PC-3 (cell line): Measurements from ENCODE around the gene SLC25A21.

ENCODE experiments used
- CTCF ChIP-seq: fragments of 300-600 bp; sonication (generic); conservative IDR thresholded peaks from 2 replicates; pipeline ENCODE4 v1.5.1; 2017; ENCODE audit warnings: antibody characterized with exemption, low read depth, mild to moderate bottlenecking, low read length
- EZH2 ChIP-seq: fragments of 300-600 bp; sonication (generic); IDR thresholded peaks from one replicate; pipeline ENCODE4 v1.6.1; 2017; ENCODE audit warnings: antibody characterized with exemption, mild to moderate bottlenecking, low read length; ENCODE audit not compliant: unreplicated experiment

GRCh38 chr14:37018571-37019240 lies 153.7 kb downstream of the SLC25A21 start:
- TF ChIP-seq CTCF (no peak), EZH2 (no peak)
